Measurements from ENCODE around the gene ZKSCAN3. TPM values are rescaled to one million over a fixed set of nuclear protein-coding genes. Genes with fewer than 3 reads are reported as not detected.
A peak's percentile ranks its signal among the peaks of the same experiment; 100 is the strongest.

The ZKSCAN3 gene
- total RNA-seq, 2 donors from 2014 or later = 2.3 to 3.7 TPM

DNA sequence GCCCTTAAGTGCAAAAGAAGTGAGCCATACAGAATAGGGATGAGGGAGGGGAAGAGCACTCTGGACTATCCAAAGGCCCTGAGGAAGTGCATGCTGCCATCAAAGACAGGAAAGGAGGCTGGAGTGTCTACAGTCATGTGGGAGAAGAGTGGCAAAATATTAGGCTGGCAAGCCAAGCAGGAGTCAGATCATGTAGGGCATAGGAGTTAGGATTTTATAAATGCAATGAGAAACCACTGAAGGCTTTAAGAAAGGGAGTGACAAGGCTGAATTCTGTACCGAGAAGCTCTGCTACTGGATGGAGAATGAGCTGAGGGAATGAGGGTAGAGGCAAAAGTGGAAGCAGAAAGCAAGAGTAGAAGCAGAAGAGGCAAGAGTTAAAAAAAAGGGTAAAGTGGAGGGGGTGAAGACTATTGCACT is 16.1 kb upstream of the ZKSCAN3 start:
- TF ChIP-seq, protein P1, sequence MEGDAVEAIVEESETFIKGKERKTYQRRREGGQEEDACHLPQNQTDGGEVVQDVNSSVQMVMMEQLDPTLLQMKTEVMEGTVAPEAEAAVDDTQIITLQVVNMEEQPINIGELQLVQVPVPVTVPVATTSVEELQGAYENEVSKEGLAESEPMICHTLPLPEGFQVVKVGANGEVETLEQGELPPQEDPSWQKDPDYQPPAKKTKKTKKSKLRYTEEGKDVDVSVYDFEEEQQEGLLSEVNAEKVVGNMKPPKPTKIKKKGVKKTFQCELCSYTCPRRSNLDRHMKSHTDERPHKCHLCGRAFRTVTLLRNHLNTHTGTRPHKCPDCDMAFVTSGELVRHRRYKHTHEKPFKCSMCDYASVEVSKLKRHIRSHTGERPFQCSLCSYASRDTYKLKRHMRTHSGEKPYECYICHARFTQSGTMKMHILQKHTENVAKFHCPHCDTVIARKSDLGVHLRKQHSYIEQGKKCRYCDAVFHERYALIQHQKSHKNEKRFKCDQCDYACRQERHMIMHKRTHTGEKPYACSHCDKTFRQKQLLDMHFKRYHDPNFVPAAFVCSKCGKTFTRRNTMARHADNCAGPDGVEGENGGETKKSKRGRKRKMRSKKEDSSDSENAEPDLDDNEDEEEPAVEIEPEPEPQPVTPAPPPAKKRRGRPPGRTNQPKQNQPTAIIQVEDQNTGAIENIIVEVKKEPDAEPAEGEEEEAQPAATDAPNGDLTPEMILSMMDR (IDR thresholded peaks at IDR 0.05) = no peak
- Histone ChIP-seq H3K4me1 (peaks cover 0 to 15% of the 10 kb centered on the region in 2 donors), H3K27ac (peak overlapping the region; percentile 95 to 98), H3K4me3 (no peak overlapping the region), H3K36me3 (peaks cover 7% of the 10 kb centered on the region), H3K27me3 (no peaks in the 10 kb centered on the region), H3K9me3 (no peaks in the 10 kb centered on the region)
- no peak for DNase-seq (ENCODE audit: low spot score)

GRCh38 chr6:28334286-28335039 is 15.3 kb upstream of the ZKSCAN3 start:
- no peaks in the 10 kb centered on the region for H3K36me3 ChIP-seq
- H3K9me3 ChIP-seq = no peaks in the 10 kb centered on the region
- TF ChIP-seq, protein P1 (IDR thresholded peaks at IDR 0.05) = no peak
- no peak for DNase-seq (ENCODE audit: low spot score)
- H3K4me1 ChIP-seq = peaks cover 0 to 15% of the 10 kb centered on the region in 2 donors
- H3K4me3 ChIP-seq = peak overlapping the region; percentile 59 to 65
- no peaks in the 10 kb centered on the region for H3K27me3 ChIP-seq
- H3K27ac ChIP-seq = peak overlapping the region; percentile 95 to 98

- Histone ChIP-seq H3K36me3 (no peaks in the 10 kb centered on the region), H3K27me3 (no peaks in the 10 kb centered on the region), H3K4me1 (peaks cover 0 to 15% of the 10 kb centered on the region in 2 donors), H3K9me3 (no peaks in the 10 kb centered on the region), H3K27ac (peak overlapping the region; percentile 95 to 98), H3K4me3 (peak overlapping the region; percentile 59 to 65)
- no peak for DNase-seq (ENCODE audit: low spot score)
- TF ChIP-seq, protein P1 (IDR thresholded peaks at IDR 0.05) = no peak
Measured at GRCh38 chr6:28335040-28335563, 14.6 kb upstream of the ZKSCAN3 start.

DNA sequence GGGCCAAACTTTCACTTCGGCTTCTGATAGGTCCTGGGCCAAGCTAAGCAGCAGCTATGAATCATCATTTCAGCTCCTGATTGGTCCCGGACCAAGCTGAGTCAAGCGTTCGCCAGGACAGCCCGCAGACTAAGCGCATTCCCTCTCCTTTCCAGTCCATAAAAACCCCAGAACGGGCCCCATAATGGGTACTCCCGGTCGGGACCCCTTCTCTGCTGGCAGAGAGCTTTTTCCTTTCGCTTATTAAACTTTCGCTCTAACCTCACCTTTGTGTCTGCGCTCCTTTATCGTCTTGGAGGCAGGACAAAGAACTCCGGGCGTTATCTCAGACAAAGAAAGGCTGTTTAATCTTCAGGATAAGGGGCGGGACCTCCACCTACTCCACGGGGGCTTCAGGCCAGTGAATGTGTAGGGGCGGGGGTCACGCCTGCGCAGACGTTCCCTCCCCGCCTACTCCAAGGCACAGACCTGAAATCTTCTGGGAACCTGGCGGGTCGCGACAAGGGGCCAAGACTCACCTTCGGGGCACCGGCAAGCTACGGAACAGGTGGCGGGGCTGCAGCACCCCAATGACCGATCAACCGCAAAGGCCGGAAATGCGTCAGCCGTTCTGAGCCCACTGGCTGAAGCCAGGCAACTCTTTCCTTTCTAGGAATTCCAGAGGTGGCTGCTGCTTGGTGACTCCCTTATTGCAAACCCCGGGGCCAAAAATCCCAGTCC is 14.0 kb upstream of the ZKSCAN3 start, which contains the start of gene ZSCAN31:
ZSCAN31 (minus strand) TSS at position 585 of the 720 bp plus-strand sequence. CDS start 6,465 bp downstream, outside the sequence.
- H3K4me1 ChIP-seq = peaks cover 0 to 15% of the 10 kb centered on the region in 2 donors
- peak within 1 kb of the TSS; percentile 59 to 65 for H3K4me3 ChIP-seq
- no peaks in the 10 kb centered on the region for H3K9me3 ChIP-seq
- H3K27me3 ChIP-seq = no peaks in the 10 kb centered on the region
- TF ChIP-seq, protein P1 (IDR thresholded peaks at IDR 0.05) = no peak
- no peaks in the 10 kb centered on the region for H3K36me3 ChIP-seq
- peak within 1 kb of the TSS; percentile 95 to 98 for H3K27ac ChIP-seq
- peak; percentile 100 for DNase-seq (ENCODE audit: low spot score)

DNA sequence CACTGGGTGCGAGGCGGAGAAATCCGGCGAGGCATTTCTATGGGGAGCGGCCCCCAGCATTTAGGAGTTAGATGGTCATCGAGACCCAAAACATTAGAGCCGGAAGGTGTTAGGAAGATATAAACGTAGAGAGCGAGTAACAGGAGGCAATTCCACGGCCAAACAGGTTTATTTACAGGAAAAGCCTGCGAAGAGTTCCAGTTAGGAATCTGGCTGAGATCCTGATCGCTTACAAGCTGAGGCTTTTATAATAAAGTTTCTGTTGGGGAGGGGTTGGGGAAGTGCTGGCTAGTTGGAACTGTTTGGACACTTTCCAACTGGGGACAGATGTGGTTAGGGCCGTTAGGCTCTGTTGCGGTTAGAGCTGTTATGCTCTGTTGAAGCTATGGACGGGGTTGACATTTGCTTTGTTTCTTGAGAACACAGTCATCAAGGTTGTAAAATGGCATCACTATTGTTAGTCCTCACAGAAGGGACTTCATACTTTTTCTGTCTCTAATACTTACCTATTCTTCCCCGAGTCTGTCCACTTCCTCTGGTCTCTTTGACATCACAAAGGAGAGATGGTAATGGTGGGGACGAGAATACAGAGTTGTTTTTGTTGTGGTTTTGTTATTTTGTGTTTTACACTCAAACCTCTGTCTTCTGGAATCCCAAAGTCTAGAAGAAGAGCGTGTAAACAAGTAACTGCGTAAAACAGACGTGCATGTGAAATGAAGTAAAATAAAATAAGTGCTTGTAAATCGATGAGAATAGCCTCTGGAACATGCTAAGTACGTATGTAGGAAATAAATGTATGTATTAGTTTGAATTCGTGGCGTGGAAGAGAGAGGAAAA is 13.2 kb upstream of the ZKSCAN3 start:
- DNase-seq (ENCODE audit: low spot score) = no peak
- Histone ChIP-seq H3K4me3 (peak overlapping the region; percentile 59 to 65), H3K36me3 (no peaks in the 10 kb centered on the region), H3K27ac (peak overlapping the region; percentile 95 to 98), H3K4me1 (peaks cover 0 to 15% of the 10 kb centered on the region in 2 donors), H3K27me3 (no peaks in the 10 kb centered on the region), H3K9me3 (no peaks in the 10 kb centered on the region)
- TF ChIP-seq, protein P1 (IDR thresholded peaks at IDR 0.05) = no peak
